ENCODE data around the gene EIF4E2.
"Not testable (repeated sequence)": the region's sequence is repeated elsewhere in the genome, so short reads cannot be mapped to it uniquely, and the experiment has no call there.

The EIF4E2 gene

GRCh38 chr2:232568161-232568560 lies 17.7 kb downstream of the EIF4E2 start:
- DNase-seq (ENCODE audit: low read depth) = no peak

- no peak for DNase-seq (ENCODE audit: low read depth)
These were observed 19.1 kb downstream of the EIF4E2 start for GRCh38 chr2:232569541-232569940.

GRCh38 chr2:232570481-232570880 lies 20.0 kb downstream of the EIF4E2 start:
- DNase-seq (ENCODE audit: low read depth) = not testable (repeated sequence)

GRCh38 chr2:232571026-232571474 lies 20.6 kb downstream of the EIF4E2 start:
- no peak for DNase-seq (ENCODE audit: low read depth)

GRCh38 chr2:232573042-232573441 lies 22.6 kb downstream of the EIF4E2 start:
- no peak for DNase-seq (ENCODE audit: low read depth)

- no peak for DNase-seq (ENCODE audit: low read depth)
These were observed 23.4 kb downstream of the EIF4E2 start for GRCh38 chr2:232573771-232574435.

- DNase-seq (ENCODE audit: low read depth) = no peak
These were observed 24.4 kb downstream of the EIF4E2 start for GRCh38 chr2:232574674-232575403.

- DNase-seq (ENCODE audit: low read depth) = no peak
These were observed 24.9 kb downstream of the EIF4E2 start for GRCh38 chr2:232575404-232575746.

- no peak for DNase-seq (ENCODE audit: low read depth)
These were observed 26.5 kb downstream of the EIF4E2 start for GRCh38 chr2:232576995-232577394.

- no peak for DNase-seq (ENCODE audit: low read depth)
These were observed 27.4 kb downstream of the EIF4E2 start for GRCh38 chr2:232577841-232578240.

GRCh38 chr2:232578626-232579025 lies 28.1 kb downstream of the EIF4E2 start:
- no peak for DNase-seq (ENCODE audit: low read depth)

GRCh38 chr2:232580648-232580981 lies 30.1 kb downstream of the EIF4E2 start:
- no peak for DNase-seq (ENCODE audit: low read depth)

- DNase-seq (ENCODE audit: low read depth) = no peak
These were observed 31.2 kb downstream of the EIF4E2 start for GRCh38 chr2:232581725-232582124.

- DNase-seq (ENCODE audit: low read depth) = no peak
These were observed 33.7 kb downstream of the EIF4E2 start for GRCh38 chr2:232584238-232584637.

GRCh38 chr2:232586943-232587505 lies 36.5 kb downstream of the EIF4E2 start:
- DNase-seq (ENCODE audit: low read depth) = no peak

- DNase-seq (ENCODE audit: low read depth) = no peak
These were observed 37.0 kb downstream of the EIF4E2 start for GRCh38 chr2:232587512-232587911.

GRCh38 chr2:232588031-232588430 lies 37.5 kb downstream of the EIF4E2 start:
- no peak for DNase-seq (ENCODE audit: low read depth)

GRCh38 chr2:232588680-232589585 lies 38.4 kb downstream of the EIF4E2 start:
- DNase-seq (ENCODE audit: low read depth) = no peak

- no peak for DNase-seq (ENCODE audit: low read depth)
These were observed 42.4 kb downstream of the EIF4E2 start for GRCh38 chr2:232592772-232593395.

- DNase-seq (ENCODE audit: low read depth) = no peak
These were observed 43.5 kb downstream of the EIF4E2 start for GRCh38 chr2:232593982-232594381.

GRCh38 chr2:232597362-232598079 lies 47.0 kb downstream of the EIF4E2 start:
- no peak for DNase-seq (ENCODE audit: low read depth)

Data from CMK (cell line).